AG04449 (cell line): ENCODE results near the gene MBTPS1.

Source experiments
- CTCF ChIA-PET: fragments of 350-600 bp; formaldehyde crosslinking; extraction: SDS; loops from one replicate; lab custom pipeline; 2021; ENCODE audit warnings: antibody characterized with exemption; lab: Yijun Ruan, JAX
- POLR2A ChIA-PET: fragments of 400-600, 350-600 bp; formaldehyde crosslinking; extraction: SDS; loops from one replicate; lab custom pipeline; 2020; ENCODE audit warnings: antibody characterized with exemption, inconsistent platforms; lab: Yijun Ruan, JAX
- DNase-seq: peaks from one replicate; pipeline ENCODE4 v3.0.0-alpha.2; 2010; ENCODE audit warnings: low read depth, low spot score
- H3K4me3 ChIP-seq: 2 replicates; pipeline ENCODE4 v1.5.1; 2011; ENCODE audit warnings: low read depth, mild to moderate bottlenecking, control low read depth, low read length
- TF ChIP-seq, protein P1 (sequence below): IDR thresholded peaks from one replicate; pipeline ENCODE4 v1.5.1; 2011; ENCODE audit warnings: mild to moderate bottlenecking, moderate library complexity, low read length, control low read depth, inconsistent platforms; ENCODE audit not compliant: insufficient read depth; ENCODE audit errors: missing control alignments

MBTPS1 gene

DNA sequence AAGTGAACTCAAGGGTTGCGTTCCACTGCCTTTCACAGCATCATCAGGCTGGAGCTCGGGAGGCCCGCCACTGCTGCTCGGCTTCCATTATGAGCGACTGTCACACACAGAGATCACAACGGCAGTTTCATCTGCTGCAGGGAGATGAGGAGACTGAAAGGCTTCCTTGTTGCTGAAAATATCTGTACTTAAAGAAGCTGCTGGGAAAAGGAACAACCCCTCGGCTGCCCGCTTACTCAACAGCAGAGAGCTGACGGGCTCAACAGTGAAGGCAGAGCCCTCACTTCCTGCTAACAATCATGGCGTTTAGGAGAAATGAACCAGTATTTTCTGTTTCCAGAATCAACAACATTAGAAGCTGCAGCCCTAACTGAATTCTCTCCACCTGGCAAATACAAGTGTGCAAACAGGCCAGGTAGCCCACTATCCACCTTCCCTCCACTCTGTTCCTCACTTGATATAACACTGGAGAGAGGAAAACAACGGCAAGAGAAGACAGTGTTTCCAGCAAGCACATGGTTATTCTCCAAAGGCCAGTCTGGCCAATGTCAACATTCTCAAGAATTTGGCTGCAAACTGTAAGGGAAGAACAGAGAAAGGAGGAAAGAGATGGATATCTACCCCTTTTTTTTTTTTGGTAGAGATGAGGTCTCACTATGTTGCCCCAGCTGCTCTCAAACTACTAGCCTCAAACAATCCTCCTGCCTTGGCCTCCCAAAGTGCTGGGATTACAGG, 33.7 kb downstream of the MBTPS1 start:
- TF ChIP-seq, protein P1, sequence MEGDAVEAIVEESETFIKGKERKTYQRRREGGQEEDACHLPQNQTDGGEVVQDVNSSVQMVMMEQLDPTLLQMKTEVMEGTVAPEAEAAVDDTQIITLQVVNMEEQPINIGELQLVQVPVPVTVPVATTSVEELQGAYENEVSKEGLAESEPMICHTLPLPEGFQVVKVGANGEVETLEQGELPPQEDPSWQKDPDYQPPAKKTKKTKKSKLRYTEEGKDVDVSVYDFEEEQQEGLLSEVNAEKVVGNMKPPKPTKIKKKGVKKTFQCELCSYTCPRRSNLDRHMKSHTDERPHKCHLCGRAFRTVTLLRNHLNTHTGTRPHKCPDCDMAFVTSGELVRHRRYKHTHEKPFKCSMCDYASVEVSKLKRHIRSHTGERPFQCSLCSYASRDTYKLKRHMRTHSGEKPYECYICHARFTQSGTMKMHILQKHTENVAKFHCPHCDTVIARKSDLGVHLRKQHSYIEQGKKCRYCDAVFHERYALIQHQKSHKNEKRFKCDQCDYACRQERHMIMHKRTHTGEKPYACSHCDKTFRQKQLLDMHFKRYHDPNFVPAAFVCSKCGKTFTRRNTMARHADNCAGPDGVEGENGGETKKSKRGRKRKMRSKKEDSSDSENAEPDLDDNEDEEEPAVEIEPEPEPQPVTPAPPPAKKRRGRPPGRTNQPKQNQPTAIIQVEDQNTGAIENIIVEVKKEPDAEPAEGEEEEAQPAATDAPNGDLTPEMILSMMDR, result no peak
- ChIA-PET CTCF (interaction anchor here (1.1 to 14.6 kb wide), 7 partner anchors 17 to 401 kb away, joined by 3 to 295 read pairs (median 9); no protein-coding TSS in a partner anchor), POLR2A (interaction anchor here (0.6 kb wide), 1 partner anchor 9 kb away, joined by 3 read pairs; no protein-coding TSS in a partner anchor)
- DNase-seq, result no peak
- H3K4me3 ChIP-seq, result no peak overlapping the region

DNA sequence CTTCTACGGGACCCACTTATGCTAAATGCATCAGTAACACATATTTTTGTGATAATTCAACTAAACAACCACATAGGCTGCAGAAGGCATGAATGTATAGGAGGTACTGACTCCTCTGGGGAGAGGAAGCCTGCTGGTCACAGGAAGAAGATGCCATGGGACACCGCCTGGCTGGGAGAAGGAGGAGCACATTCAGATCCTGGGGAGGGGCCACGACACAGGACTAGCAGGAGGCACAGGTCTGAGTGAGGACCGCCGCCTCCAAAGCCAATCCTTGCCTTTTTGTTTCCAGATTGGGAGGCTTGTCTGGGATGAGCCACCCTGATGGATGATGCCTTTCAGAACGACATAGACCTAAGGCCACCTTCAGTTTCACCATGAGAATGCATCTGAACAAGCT, 34.6 kb downstream of the MBTPS1 start:
- POLR2A ChIA-PET, result no interaction called here
- no peak overlapping the region for H3K4me3 ChIP-seq
- TF ChIP-seq, protein P1, result no peak
- CTCF ChIA-PET, result interaction anchor here (1.1 to 14.6 kb wide), 6 partner anchors 10 to 402 kb away, joined by 3 to 295 read pairs (median 12); partner anchors contain the start of gene TAF1C
- DNase-seq, result no peak

DNA sequence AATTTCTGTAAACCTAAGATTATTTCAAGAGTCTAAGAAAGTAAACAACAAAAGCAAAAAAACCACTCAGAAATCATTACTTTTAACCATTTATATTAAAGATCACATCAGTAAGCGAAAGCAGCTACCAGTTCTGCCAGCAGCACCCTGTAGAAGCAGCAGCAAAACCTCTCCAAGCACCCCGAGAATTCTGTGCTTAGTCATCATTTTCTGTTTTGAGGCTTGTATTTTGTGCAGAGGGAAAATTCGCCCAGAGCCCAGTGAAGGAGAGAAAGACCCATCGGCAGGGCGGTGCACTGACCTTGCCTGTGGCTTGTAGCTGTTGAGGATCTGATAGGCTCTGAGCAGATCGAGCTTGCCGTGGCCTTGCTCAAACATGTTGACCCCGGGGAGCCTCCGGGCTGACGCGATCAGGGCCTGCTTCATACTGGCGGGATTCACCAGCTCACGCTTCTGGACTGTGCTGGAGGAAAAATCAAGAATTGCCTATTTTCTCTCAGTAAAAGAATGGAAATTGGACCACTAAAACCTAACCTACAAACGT, 35.2 kb downstream of the MBTPS1 start:
- ChIA-PET POLR2A (no interaction called here), CTCF (interaction anchor here (1.2 to 14.6 kb wide), 6 partner anchors 9 to 124 kb away, joined by 4 to 295 read pairs (median 12); partner anchors contain the start of gene TAF1C)
- TF ChIP-seq, protein P1, result no peak
- no peak overlapping the region for H3K4me3 ChIP-seq
- DNase-seq, result no peak

DNA sequence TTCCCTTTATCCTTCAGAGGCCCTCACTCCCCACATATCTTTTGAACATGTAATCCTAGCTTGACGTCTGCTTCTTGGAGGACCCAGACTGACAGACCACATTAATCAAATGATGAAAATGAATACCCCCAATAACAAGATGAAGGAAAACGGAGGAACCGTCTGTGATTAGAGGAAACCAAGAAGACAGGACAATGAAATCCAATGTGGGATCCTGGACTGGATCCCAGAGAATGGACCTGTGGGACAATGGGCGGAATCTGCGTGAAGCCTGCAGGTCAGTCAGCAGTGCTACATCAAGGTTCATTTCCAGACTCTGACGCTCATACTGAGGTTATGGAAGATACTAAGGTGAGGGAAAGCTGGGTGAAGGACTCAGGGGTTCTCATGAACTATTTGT, 35.9 kb downstream of the MBTPS1 start:
- CTCF ChIA-PET, result interaction anchor here (1.2 to 14.6 kb wide), 6 partner anchors 9 to 123 kb away, joined by 4 to 295 read pairs (median 12); partner anchors contain the start of gene TAF1C
- TF ChIP-seq, protein P1, result no peak
- H3K4me3 ChIP-seq, result no peak overlapping the region
- no peak for DNase-seq
- POLR2A ChIA-PET, result no interaction called here

DNA sequence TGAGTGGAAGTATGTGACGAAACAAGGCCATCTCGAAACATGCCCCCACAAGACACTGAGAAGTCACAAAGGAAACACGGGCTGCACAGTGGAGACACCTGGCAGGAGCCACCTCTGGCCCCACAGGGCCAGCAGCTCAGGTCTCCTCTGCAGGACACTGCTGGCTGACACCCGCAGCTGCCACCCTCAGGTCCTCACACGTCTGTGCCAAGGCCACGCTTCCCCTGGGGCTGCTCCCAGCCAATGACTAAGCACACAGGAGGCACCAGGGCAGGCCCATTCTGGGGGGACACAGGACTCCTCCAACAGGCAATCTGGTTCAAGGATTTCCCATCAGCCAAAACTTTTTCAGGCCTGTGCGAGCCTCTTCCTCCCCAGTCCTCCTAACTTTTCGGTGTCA, 36.4 kb downstream of the MBTPS1 start:
- POLR2A ChIA-PET, result no interaction called here
- H3K4me3 ChIP-seq, result no peak overlapping the region
- DNase-seq, result no peak
- TF ChIP-seq, protein P1, result no peak
- CTCF ChIA-PET, result interaction anchor here (1.7 to 14.6 kb wide), 5 partner anchors 12 to 123 kb away, joined by 6 to 295 read pairs (median 13); partner anchors contain the start of gene TAF1C

DNA sequence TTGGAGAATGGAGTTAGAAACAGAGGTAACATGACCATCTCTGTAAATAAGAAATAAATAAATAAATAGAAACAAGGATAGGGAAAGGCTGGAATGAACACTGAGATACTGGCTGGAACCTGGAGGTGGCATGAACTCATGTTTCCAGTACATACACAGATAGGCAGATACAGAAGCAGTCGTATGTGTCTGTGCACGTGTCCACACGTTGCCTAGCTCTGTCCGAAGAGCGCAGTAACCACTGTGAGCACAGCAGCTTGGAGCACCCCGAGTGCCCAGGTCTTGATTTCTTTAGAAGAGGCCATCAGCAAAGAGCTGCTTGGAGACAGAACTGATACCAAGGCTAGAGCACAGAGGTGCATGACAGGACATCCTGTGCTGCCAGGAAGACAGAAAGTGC, 37.1 kb downstream of the MBTPS1 start:
- CTCF ChIA-PET, result interaction anchor here (2.7 to 14.6 kb wide), 4 partner anchors 13 to 122 kb away, joined by 12 to 295 read pairs (median 14); partner anchors contain the start of gene TAF1C
- POLR2A ChIA-PET, result no interaction called here
- DNase-seq, result no peak
- H3K4me3 ChIP-seq, result no peak overlapping the region
- TF ChIP-seq, protein P1, result no peak
